ENCODE data around the gene NPTXR. TPM values are rescaled to one million over a fixed set of nuclear protein-coding genes. Genes with fewer than 3 reads are reported as not detected.
A peak's percentile ranks its signal among the peaks of the same experiment; 100 is the strongest.

Gene NPTXR
- total RNA-seq, 1 experiment from 2014 or later, result 12.8 TPM

DNA sequence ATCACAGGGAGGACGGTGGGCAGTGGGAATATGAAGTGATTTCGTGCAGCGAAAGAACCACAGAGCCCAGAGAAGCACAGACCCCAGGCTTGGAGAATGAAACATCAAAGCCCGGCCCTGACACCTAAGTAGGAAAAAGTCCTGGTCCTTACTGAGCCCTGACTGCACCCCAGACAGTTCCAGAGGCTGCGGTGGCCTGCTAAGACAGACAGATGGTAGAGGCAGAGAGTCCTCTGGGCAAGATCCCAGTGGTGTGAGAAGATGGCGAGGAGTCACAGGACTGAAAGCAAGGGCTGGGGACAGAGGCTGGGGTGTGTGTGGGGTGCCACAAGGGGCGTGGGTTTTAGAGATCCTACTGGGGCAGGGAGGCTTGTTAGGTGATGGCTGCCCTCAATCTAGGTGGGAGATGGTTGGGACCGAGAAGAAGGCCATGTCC, 24.5 kb upstream of the NPTXR start:
- TF ChIP-seq, protein P1, sequence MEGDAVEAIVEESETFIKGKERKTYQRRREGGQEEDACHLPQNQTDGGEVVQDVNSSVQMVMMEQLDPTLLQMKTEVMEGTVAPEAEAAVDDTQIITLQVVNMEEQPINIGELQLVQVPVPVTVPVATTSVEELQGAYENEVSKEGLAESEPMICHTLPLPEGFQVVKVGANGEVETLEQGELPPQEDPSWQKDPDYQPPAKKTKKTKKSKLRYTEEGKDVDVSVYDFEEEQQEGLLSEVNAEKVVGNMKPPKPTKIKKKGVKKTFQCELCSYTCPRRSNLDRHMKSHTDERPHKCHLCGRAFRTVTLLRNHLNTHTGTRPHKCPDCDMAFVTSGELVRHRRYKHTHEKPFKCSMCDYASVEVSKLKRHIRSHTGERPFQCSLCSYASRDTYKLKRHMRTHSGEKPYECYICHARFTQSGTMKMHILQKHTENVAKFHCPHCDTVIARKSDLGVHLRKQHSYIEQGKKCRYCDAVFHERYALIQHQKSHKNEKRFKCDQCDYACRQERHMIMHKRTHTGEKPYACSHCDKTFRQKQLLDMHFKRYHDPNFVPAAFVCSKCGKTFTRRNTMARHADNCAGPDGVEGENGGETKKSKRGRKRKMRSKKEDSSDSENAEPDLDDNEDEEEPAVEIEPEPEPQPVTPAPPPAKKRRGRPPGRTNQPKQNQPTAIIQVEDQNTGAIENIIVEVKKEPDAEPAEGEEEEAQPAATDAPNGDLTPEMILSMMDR (IDR thresholded peaks at IDR 0.05 in 2 of 3, conservative IDR thresholded peaks at IDR 0.05 in 1 of 3; ENCODE audit: borderline replicate concordance in 1 of 3, insufficient read depth in 1 of 3, low read depth in 2 of 3, low read length in 2 of 3), result no peak
- TF ChIP-seq, protein P2, sequence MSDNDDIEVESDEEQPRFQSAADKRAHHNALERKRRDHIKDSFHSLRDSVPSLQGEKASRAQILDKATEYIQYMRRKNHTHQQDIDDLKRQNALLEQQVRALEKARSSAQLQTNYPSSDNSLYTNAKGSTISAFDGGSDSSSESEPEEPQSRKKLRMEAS (IDR thresholded peaks at IDR 0.05), result no peak
- no peak for TF ChIP-seq ZNF274 (IDR thresholded peaks at IDR 0.05; ENCODE audit: low read depth, low read length)
- TF ChIP-seq SRF (IDR thresholded peaks at IDR 0.05; ENCODE audit: low read depth), result no peak
- no peak for TF ChIP-seq CBX3 (IDR thresholded peaks at IDR 0.05; ENCODE audit: low read depth)
- TF ChIP-seq, protein P3, sequence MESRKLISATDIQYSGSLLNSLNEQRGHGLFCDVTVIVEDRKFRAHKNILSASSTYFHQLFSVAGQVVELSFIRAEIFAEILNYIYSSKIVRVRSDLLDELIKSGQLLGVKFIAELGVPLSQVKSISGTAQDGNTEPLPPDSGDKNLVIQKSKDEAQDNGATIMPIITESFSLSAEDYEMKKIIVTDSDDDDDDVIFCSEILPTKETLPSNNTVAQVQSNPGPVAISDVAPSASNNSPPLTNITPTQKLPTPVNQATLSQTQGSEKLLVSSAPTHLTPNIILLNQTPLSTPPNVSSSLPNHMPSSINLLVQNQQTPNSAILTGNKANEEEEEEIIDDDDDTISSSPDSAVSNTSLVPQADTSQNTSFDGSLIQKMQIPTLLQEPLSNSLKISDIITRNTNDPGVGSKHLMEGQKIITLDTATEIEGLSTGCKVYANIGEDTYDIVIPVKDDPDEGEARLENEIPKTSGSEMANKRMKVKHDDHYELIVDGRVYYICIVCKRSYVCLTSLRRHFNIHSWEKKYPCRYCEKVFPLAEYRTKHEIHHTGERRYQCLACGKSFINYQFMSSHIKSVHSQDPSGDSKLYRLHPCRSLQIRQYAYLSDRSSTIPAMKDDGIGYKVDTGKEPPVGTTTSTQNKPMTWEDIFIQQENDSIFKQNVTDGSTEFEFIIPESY (IDR thresholded peaks at IDR 0.05; ENCODE audit: extremely low read depth, insufficient replicate concordance, low read length), result no peak
- TF ChIP-seq CEBPB (IDR thresholded peaks at IDR 0.05; ENCODE audit: low read depth), result no peak
- no peak for TF ChIP-seq TCF7L2 (IDR thresholded peaks at IDR 0.05; ENCODE audit: borderline replicate concordance, extremely low read depth, insufficient read depth, insufficient read length)
- no peak for TF ChIP-seq POLR2A (IDR thresholded peaks at IDR 0.05; ENCODE audit: borderline replicate concordance, extremely low read depth, insufficient read depth, insufficient read length)
- TF ChIP-seq, protein P4, sequence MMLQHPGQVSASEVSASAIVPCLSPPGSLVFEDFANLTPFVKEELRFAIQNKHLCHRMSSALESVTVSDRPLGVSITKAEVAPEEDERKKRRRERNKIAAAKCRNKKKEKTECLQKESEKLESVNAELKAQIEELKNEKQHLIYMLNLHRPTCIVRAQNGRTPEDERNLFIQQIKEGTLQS (IDR thresholded peaks at IDR 0.05), result no peak
- no peak for TF ChIP-seq YY1 (IDR thresholded peaks at IDR 0.05; ENCODE audit: extremely low read depth, insufficient replicate concordance, low read depth, low read length)
- TF ChIP-seq EZH2 (IDR thresholded peaks at IDR 0.05), result no peak
- TF ChIP-seq EGR1 (IDR thresholded peaks at IDR 0.05; ENCODE audit: low read depth), result no peak
- TF ChIP-seq SP1 (IDR thresholded peaks at IDR 0.05; ENCODE audit: low read depth), result no peak
- no peak for TF ChIP-seq ZFX (IDR thresholded peaks at IDR 0.05)
- TF ChIP-seq POLR2AphosphoS5 (IDR thresholded peaks at IDR 0.05; ENCODE audit: low read depth, low read length), result no peak
- no peak for TF ChIP-seq JUND (IDR thresholded peaks at IDR 0.05)
- Histone ChIP-seq H2AFZ (ENCODE audit: low read depth, low read length, poor library complexity, severe bottlenecking) (no peak overlapping the region), H3K4me3 (replicated peaks in 1 of 2; ENCODE audit: low read depth in 1 of 2, low read length in 2 of 2) (no peak overlapping the region), H3K4me1 (ENCODE audit: control insufficient read depth in 1 of 2, insufficient read depth in 2 of 2, low read length in 2 of 2) (peaks cover 11 to 35% of the 10 kb centered on the region in 2 experiments), H3K4me2 (ENCODE audit: low read length) (peak overlapping the region; percentile 18; the same call in 1 of the 2 replicates), H3K9me2 (ENCODE audit: insufficient read depth) (no peaks in the 10 kb centered on the region), H3K9me3 (ENCODE audit: control insufficient read depth in 1 of 2, insufficient read depth in 1 of 2, low read depth in 1 of 2, low read length in 2 of 2) (no peaks in the 10 kb centered on the region), H3K79me2 (ENCODE audit: insufficient read depth, low read length) (peaks cover 55% of the 10 kb centered on the region), H4K20me1 (ENCODE audit: insufficient read depth) (no peaks in the 10 kb centered on the region), H3K27me3 (ENCODE audit: insufficient read depth, low read length) (no peaks in the 10 kb centered on the region), H3K9ac (ENCODE audit: low read length) (peak overlapping the region; percentile 37; the same call in 1 of the 2 replicates), H3K36me3 (ENCODE audit: control insufficient read depth in 1 of 2, insufficient read depth in 2 of 2, low read length in 2 of 2) (peaks cover 20 to 36% of the 10 kb centered on the region in 2 experiments), H3K27ac (ENCODE audit: low read depth, low read length) (no peak overlapping the region; the same call in 1 of the 2 replicates)
- ChIA-PET POLR2A (interaction anchor here (0.7 kb wide), 1 partner anchor 59 kb away, joined by 3 read pairs; no protein-coding TSS in a partner anchor), CTCF (interaction anchor here (1.0 to 3.1 kb wide), 5 partner anchors 15 to 253 kb away, joined by 3 to 58 read pairs (median 7); no protein-coding TSS in a partner anchor), RAD21 (ENCODE audit: low non-redundant PET in 1 of 2, low total read pairs in 2 of 2, uncharacterized antibody in 2 of 2, unreplicated experiment in 2 of 2) (interaction anchor here in 1 of 2 experiments (1.0 kb wide), 1 partner anchor 100 kb away, joined by 5 read pairs; no protein-coding TSS in a partner anchor)
- intact Hi-C loops (cut with micrococcal nuclease), result no loop called here
- DNase-seq (ENCODE audit: low read depth, low spot score), result no peak
- BruUV-seq (replicated peaks), result no TSS peak
- no peak for ATAC-seq

Measured in HCT116 (cell line).